ENCODE measurements around the gene AOAH. TPM values are rescaled to one million over a fixed set of nuclear protein-coding genes. Genes with fewer than 3 reads are reported as not detected.

The AOAH gene
- total RNA-seq, 1 donor = 128 TPM

GRCh38 chr7:36533717-36534116, 190.6 kb downstream of the AOAH start:
- H3K4me3 ChIP-seq (ENCODE audit: low read length) = no peak overlapping the region
- no peaks in the 10 kb centered on the region for H3K9me3 ChIP-seq (ENCODE audit: low read depth, low read length)
- H3K27me3 ChIP-seq (ENCODE audit: insufficient read depth, low read length) = no peaks in the 10 kb centered on the region
- H3K4me1 ChIP-seq (ENCODE audit: insufficient read depth, low read length) = no peaks in the 10 kb centered on the region

GRCh38 chr7:36532981-36533499, 191.3 kb downstream of the AOAH start:
- Histone ChIP-seq H3K4me1 (ENCODE audit: insufficient read depth, low read length) (no peaks in the 10 kb centered on the region), H3K27me3 (ENCODE audit: insufficient read depth, low read length) (no peaks in the 10 kb centered on the region)

GRCh38 chr7:36531951-36532350, 192.3 kb downstream of the AOAH start:
- no peaks in the 10 kb centered on the region for H3K4me1 ChIP-seq (ENCODE audit: insufficient read depth, low read length)
- H3K27me3 ChIP-seq (ENCODE audit: insufficient read depth, low read length) = no peaks in the 10 kb centered on the region
- no peaks in the 10 kb centered on the region for H3K9me3 ChIP-seq (ENCODE audit: low read depth, low read length)
- H3K4me3 ChIP-seq (ENCODE audit: low read length) = no peak overlapping the region

More at GRCh38 chr7:36532981-36533499, 191.3 kb downstream of the AOAH start:
- H3K4me3 ChIP-seq (ENCODE audit: low read length) = no peak overlapping the region
- H3K9me3 ChIP-seq (ENCODE audit: low read depth, low read length) = no peaks in the 10 kb centered on the region

GRCh38 chr7:36530456-36530855, 193.8 kb downstream of the AOAH start:
- Histone ChIP-seq H3K9me3 (ENCODE audit: low read depth, low read length) (no peaks in the 10 kb centered on the region), H3K4me1 (ENCODE audit: insufficient read depth, low read length) (no peaks in the 10 kb centered on the region), H3K4me3 (ENCODE audit: low read length) (no peak overlapping the region), H3K27me3 (ENCODE audit: insufficient read depth, low read length) (no peaks in the 10 kb centered on the region)

GRCh38 chr7:36527549-36527913, 196.8 kb downstream of the AOAH start:
- Histone ChIP-seq H3K9me3 (ENCODE audit: low read depth, low read length) (no peaks in the 10 kb centered on the region), H3K4me1 (ENCODE audit: insufficient read depth, low read length) (no peaks in the 10 kb centered on the region), H3K4me3 (ENCODE audit: low read length) (no peak overlapping the region), H3K27me3 (ENCODE audit: insufficient read depth, low read length) (no peaks in the 10 kb centered on the region)

- H3K27me3 ChIP-seq (ENCODE audit: insufficient read depth, low read length) = no peaks in the 10 kb centered on the region
- H3K9me3 ChIP-seq (ENCODE audit: low read depth, low read length) = no peaks in the 10 kb centered on the region
- no peaks in the 10 kb centered on the region for H3K4me1 ChIP-seq (ENCODE audit: insufficient read depth, low read length)
- no peak overlapping the region for H3K4me3 ChIP-seq (ENCODE audit: low read length)
These were observed 197.3 kb downstream of the AOAH start for GRCh38 chr7:36526863-36527548.

GRCh38 chr7:36523371-36524101, 200.8 kb downstream of the AOAH start:
- H3K9me3 ChIP-seq (ENCODE audit: low read depth, low read length) = no peaks in the 10 kb centered on the region
- H3K27me3 ChIP-seq (ENCODE audit: insufficient read depth, low read length) = no peaks in the 10 kb centered on the region
- no peaks in the 10 kb centered on the region for H3K4me1 ChIP-seq (ENCODE audit: insufficient read depth, low read length)
- no peak overlapping the region for H3K4me3 ChIP-seq (ENCODE audit: low read length)

GRCh38 chr7:36522453-36523007, 201.8 kb downstream of the AOAH start:
- Histone ChIP-seq H3K4me1 (ENCODE audit: insufficient read depth, low read length) (peaks cover 7% of the 10 kb centered on the region), H3K9me3 (ENCODE audit: low read depth, low read length) (no peaks in the 10 kb centered on the region), H3K4me3 (ENCODE audit: low read length) (no peak overlapping the region), H3K27me3 (ENCODE audit: insufficient read depth, low read length) (no peaks in the 10 kb centered on the region)

- Histone ChIP-seq H3K4me3 (ENCODE audit: low read length) (no peak overlapping the region), H3K27me3 (ENCODE audit: insufficient read depth, low read length) (no peaks in the 10 kb centered on the region), H3K9me3 (ENCODE audit: low read depth, low read length) (no peaks in the 10 kb centered on the region), H3K4me1 (ENCODE audit: insufficient read depth, low read length) (peaks cover 13% of the 10 kb centered on the region)
These were observed 202.4 kb downstream of the AOAH start for GRCh38 chr7:36521911-36522310.

GRCh38 chr7:36521133-36521532, 203.2 kb downstream of the AOAH start:
- H3K27me3 ChIP-seq (ENCODE audit: insufficient read depth, low read length) = no peaks in the 10 kb centered on the region
- H3K4me3 ChIP-seq (ENCODE audit: low read length) = no peak overlapping the region
- H3K9me3 ChIP-seq (ENCODE audit: low read depth, low read length) = no peaks in the 10 kb centered on the region
- H3K4me1 ChIP-seq (ENCODE audit: insufficient read depth, low read length) = peaks cover 18% of the 10 kb centered on the region

GRCh38 chr7:36515847-36516246, 208.4 kb downstream of the AOAH start:
- H3K4me3 ChIP-seq (ENCODE audit: low read length) = no peak overlapping the region
- H3K27me3 ChIP-seq (ENCODE audit: insufficient read depth, low read length) = no peaks in the 10 kb centered on the region
- H3K4me1 ChIP-seq (ENCODE audit: insufficient read depth, low read length) = peaks cover 18% of the 10 kb centered on the region
- no peaks in the 10 kb centered on the region for H3K9me3 ChIP-seq (ENCODE audit: low read depth, low read length)

GRCh38 chr7:36514289-36515243, 209.7 kb downstream of the AOAH start:
- Histone ChIP-seq H3K4me3 (ENCODE audit: low read length) (no peak overlapping the region), H3K27me3 (ENCODE audit: insufficient read depth, low read length) (no peaks in the 10 kb centered on the region), H3K9me3 (ENCODE audit: low read depth, low read length) (no peaks in the 10 kb centered on the region), H3K4me1 (ENCODE audit: insufficient read depth, low read length) (peaks cover 18% of the 10 kb centered on the region)

- no peaks in the 10 kb centered on the region for H3K27me3 ChIP-seq (ENCODE audit: insufficient read depth, low read length)
- H3K4me3 ChIP-seq (ENCODE audit: low read length) = no peak overlapping the region
- peaks cover 18% of the 10 kb centered on the region for H3K4me1 ChIP-seq (ENCODE audit: insufficient read depth, low read length)
- H3K9me3 ChIP-seq (ENCODE audit: low read depth, low read length) = no peaks in the 10 kb centered on the region
These were observed 210.9 kb downstream of the AOAH start for GRCh38 chr7:36513393-36513792.

GRCh38 chr7:36512616-36513015, 211.7 kb downstream of the AOAH start:
- no peak overlapping the region for H3K4me3 ChIP-seq (ENCODE audit: low read length)
- peaks cover 12% of the 10 kb centered on the region for H3K4me1 ChIP-seq (ENCODE audit: insufficient read depth, low read length)
- H3K27me3 ChIP-seq (ENCODE audit: insufficient read depth, low read length) = no peaks in the 10 kb centered on the region
- no peaks in the 10 kb centered on the region for H3K9me3 ChIP-seq (ENCODE audit: low read depth, low read length)

Measured in mononuclear cell (primary cell).